Measurements from ENCODE around the gene LSAMP.
"Not testable (repeated sequence)": the region's sequence is repeated elsewhere in the genome, so short reads cannot be mapped to it uniquely, and the experiment has no call there.

LSAMP gene

GRCh38 chr3:115758076-115758763 lies 687.1 kb downstream of the LSAMP start:
- Histone ChIP-seq H3F3A (ENCODE audit: insufficient read depth) (no peaks in the 10 kb centered on the region), H3K27me3 (ENCODE audit: low read length) (no peaks in the 10 kb centered on the region), H3K79me2 (ENCODE audit: insufficient read depth, low read length) (no peaks in the 10 kb centered on the region), H4K20me1 (ENCODE audit: low read depth, low read length) (no peaks in the 10 kb centered on the region), H3K9me3 (ENCODE audit: insufficient read depth, low read length) (no peaks in the 10 kb centered on the region), H2AFZ (ENCODE audit: low read depth, low read length, severe bottlenecking) (no peak overlapping the region), H3K36me3 (ENCODE audit: low read length) (no peaks in the 10 kb centered on the region), H3K4me2 (ENCODE audit: low read depth, low read length, poor library complexity, severe bottlenecking) (no peak overlapping the region), H3K9ac (ENCODE audit: low read length) (no peak overlapping the region), H3K4me3 (ENCODE audit: insufficient read depth, low read length, poor library complexity, severe bottlenecking) (no peak overlapping the region), H3K9me2 (replicated peaks; ENCODE audit: insufficient read depth, low read length) (no peaks in the 10 kb centered on the region), H3K27ac (ENCODE audit: low read depth, low read length) (no peak overlapping the region)
- TF ChIP-seq CTCF (IDR thresholded peaks at IDR 0.05; ENCODE audit: insufficient read depth, low read length, poor library complexity, severe bottlenecking) = no peak
- TF ChIP-seq EZH2phosphoT487 (conservative IDR thresholded peaks at IDR 0.05; ENCODE audit: low read length) = no peak

GRCh38 chr3:115752978-115753377 lies 692.3 kb downstream of the LSAMP start:
- H4K20me1 ChIP-seq (ENCODE audit: low read depth, low read length); H3K79me2 ChIP-seq (ENCODE audit: insufficient read depth, low read length); H3K9ac ChIP-seq (ENCODE audit: low read length); H3K36me3 ChIP-seq (ENCODE audit: low read length); H3K27ac ChIP-seq (ENCODE audit: low read depth, low read length); H3F3A ChIP-seq (ENCODE audit: insufficient read depth); H3K4me2 ChIP-seq (ENCODE audit: low read depth, low read length, poor library complexity, severe bottlenecking); H3K4me3 ChIP-seq (ENCODE audit: insufficient read depth, low read length, poor library complexity, severe bottlenecking); H3K9me3 ChIP-seq (ENCODE audit: insufficient read depth, low read length); H3K27me3 ChIP-seq (ENCODE audit: low read length); H3K9me2 ChIP-seq (replicated peaks; ENCODE audit: insufficient read depth, low read length); H2AFZ ChIP-seq (ENCODE audit: low read depth, low read length, severe bottlenecking): not testable (repeated sequence)
